KMS-11 (cell line): ENCODE results near the gene LURAP1L.

Source experiments
- H2AFZ ChIP-seq: fragments of 200-600 bp; sonication (generic); 2 replicates; pipeline ENCODE4 v1.6.1; 2016; ENCODE audit warnings: antibody characterized with exemption, mixed run types, low read depth
- H3K27ac ChIP-seq: fragments of 200-600 bp; sonication (generic); 2 replicates; pipeline ENCODE4 v1.6.1; 2016; ENCODE audit warnings: mild to moderate bottlenecking, mixed run types
- H3K27me3 ChIP-seq: fragments of 200-600 bp; sonication (generic); 2 replicates; pipeline ENCODE4 v1.6.1; 2017; ENCODE audit warnings: mild to moderate bottlenecking, low read depth, mixed run types, moderate library complexity; ENCODE audit not compliant: insufficient read depth
- H3K36me3 ChIP-seq: fragments of 200-600 bp; sonication (generic); 2 replicates; pipeline ENCODE4 v1.6.1; 2017; ENCODE audit warnings: mild to moderate bottlenecking, mixed run types; ENCODE audit not compliant: insufficient read depth
- H3K4me1 ChIP-seq: fragments of 200-600 bp; sonication (generic); 2 replicates; pipeline ENCODE4 v1.6.1; 2016; ENCODE audit warnings: mild to moderate bottlenecking, low read depth, mixed run types; ENCODE audit not compliant: poor library complexity, severe bottlenecking
- H3K4me2 ChIP-seq: fragments of 200-600 bp; sonication (generic); 2 replicates; pipeline ENCODE4 v1.7.0; 2016; ENCODE audit warnings: mild to moderate bottlenecking, mixed run types
- H3K4me3 ChIP-seq: fragments of 200-600 bp; sonication (generic); IDR thresholded peaks from 2 replicates; pipeline ENCODE4 v1.6.1; 2017; ENCODE audit warnings: low read depth, low read length, mixed read lengths; ENCODE audit not compliant: insufficient read depth
- H3K79me2 ChIP-seq: fragments of 200-600 bp; sonication (generic); 2 replicates; pipeline ENCODE4 v1.6.1; 2016; ENCODE audit warnings: low read depth, mixed run types; ENCODE audit not compliant: insufficient read depth
- H3K9ac ChIP-seq: fragments of 200-600 bp; sonication (generic); 2 replicates; pipeline ENCODE4 v1.6.1; 2016; ENCODE audit warnings: mild to moderate bottlenecking, mixed run types
- H4K20me1 ChIP-seq: fragments of 200-600 bp; sonication (generic); 2 replicates; pipeline ENCODE4 v1.6.1; 2016; ENCODE audit warnings: mild to moderate bottlenecking, mixed run types; ENCODE audit not compliant: insufficient read depth
- TF ChIP-seq, protein P1 (sequence below): fragments of 200-600 bp; sonication (generic); conservative IDR thresholded peaks from 2 replicates; pipeline ENCODE4 v1.6.1; 2017; ENCODE audit warnings: low read depth, mild to moderate bottlenecking, antibody characterized with exemption, low read length, moderate library complexity, mixed read lengths

LURAP1L gene

DNA sequence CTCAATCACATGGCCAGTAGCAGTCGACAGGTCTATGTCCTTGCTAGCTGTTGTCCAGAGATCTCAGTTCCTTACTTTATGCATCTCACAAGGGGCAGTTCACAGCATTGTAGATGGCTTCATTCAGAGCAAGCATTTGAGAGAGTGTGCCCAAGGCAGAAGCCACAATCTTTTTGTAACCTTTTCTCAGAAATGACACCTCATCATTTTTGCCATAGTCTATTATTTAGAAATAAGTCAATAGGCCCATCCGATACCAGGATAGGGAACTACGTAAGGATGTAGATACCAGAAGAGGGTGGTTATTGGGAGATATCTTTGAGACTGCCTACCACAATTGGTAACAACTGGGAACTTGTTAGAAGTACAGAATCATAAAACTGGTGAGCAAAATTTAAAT is 37.1 kb downstream of the LURAP1L start:
- no peak overlapping the region for H3K9ac ChIP-seq
- H3K27ac ChIP-seq: no peak overlapping the region
- H3K4me1 ChIP-seq: peaks cover 42% of the 10 kb centered on the region
- H4K20me1 ChIP-seq: no peaks in the 10 kb centered on the region
- TF ChIP-seq, protein P1, sequence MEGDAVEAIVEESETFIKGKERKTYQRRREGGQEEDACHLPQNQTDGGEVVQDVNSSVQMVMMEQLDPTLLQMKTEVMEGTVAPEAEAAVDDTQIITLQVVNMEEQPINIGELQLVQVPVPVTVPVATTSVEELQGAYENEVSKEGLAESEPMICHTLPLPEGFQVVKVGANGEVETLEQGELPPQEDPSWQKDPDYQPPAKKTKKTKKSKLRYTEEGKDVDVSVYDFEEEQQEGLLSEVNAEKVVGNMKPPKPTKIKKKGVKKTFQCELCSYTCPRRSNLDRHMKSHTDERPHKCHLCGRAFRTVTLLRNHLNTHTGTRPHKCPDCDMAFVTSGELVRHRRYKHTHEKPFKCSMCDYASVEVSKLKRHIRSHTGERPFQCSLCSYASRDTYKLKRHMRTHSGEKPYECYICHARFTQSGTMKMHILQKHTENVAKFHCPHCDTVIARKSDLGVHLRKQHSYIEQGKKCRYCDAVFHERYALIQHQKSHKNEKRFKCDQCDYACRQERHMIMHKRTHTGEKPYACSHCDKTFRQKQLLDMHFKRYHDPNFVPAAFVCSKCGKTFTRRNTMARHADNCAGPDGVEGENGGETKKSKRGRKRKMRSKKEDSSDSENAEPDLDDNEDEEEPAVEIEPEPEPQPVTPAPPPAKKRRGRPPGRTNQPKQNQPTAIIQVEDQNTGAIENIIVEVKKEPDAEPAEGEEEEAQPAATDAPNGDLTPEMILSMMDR: no peak
- H3K79me2 ChIP-seq: no peaks in the 10 kb centered on the region
- H2AFZ ChIP-seq: no peak overlapping the region
- H3K36me3 ChIP-seq: no peaks in the 10 kb centered on the region
- no peak overlapping the region for H3K4me3 ChIP-seq
- no peak overlapping the region for H3K4me2 ChIP-seq
- H3K27me3 ChIP-seq: no peaks in the 10 kb centered on the region

DNA sequence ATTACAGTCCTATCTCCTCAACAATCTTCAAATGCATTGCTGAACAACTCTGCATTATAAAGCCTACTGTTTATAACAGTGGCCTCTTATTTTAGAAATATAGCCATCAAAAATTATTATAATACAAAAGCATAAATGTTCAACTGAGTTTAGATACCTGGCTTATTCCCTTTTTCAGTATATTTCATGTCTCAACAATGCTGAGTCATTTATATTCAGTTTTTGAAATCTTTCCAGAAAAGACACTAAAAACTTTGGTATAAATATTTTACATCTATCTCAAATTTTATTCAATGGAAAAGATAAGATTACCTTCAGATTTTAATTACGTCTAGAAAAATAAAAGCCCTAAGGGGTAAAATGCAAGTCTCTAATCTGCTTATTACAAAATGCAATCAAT is 37.9 kb downstream of the LURAP1L start:
- Histone ChIP-seq H2AFZ (no peak overlapping the region), H3K4me2 (no peak overlapping the region), H3K9ac (no peak overlapping the region), H3K79me2 (no peaks in the 10 kb centered on the region), H3K36me3 (no peaks in the 10 kb centered on the region), H3K27ac (no peak overlapping the region), H3K4me3 (no peak overlapping the region), H3K27me3 (no peaks in the 10 kb centered on the region), H4K20me1 (no peaks in the 10 kb centered on the region), H3K4me1 (peaks cover 42% of the 10 kb centered on the region)
- TF ChIP-seq, protein P1: no peak

DNA sequence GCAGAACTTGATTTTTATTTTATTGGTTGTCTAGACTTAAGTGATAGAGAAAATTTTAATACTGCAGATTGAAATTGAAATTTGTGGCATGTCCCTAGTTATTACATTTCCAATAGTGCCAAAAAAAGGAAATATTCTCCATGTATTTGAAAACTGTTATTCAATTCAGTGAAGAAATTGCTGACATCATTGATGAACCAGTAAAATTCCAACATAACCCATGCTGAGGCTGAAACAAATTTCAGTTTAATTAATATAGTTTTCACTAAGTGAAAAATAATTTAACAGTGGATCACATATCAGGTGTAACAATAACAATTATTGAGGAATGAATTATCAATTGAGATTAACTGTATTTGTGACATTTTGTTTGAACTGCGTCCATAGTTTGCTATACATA is 38.7 kb downstream of the LURAP1L start:
- H3K36me3 ChIP-seq: no peaks in the 10 kb centered on the region
- TF ChIP-seq, protein P1: no peak
- H3K27me3 ChIP-seq: no peaks in the 10 kb centered on the region
- peak overlapping the region; percentile 79 for H2AFZ ChIP-seq
- H3K27ac ChIP-seq: peak overlapping the region; percentile 93
- peaks cover 42% of the 10 kb centered on the region for H3K4me1 ChIP-seq
- H3K79me2 ChIP-seq: no peaks in the 10 kb centered on the region
- H3K4me3 ChIP-seq: no peak overlapping the region
- H4K20me1 ChIP-seq: no peaks in the 10 kb centered on the region
- H3K4me2 ChIP-seq: peak overlapping the region; percentile 78
- peak overlapping the region; percentile 81; the same call in 1 of the 2 replicates for H3K9ac ChIP-seq

DNA sequence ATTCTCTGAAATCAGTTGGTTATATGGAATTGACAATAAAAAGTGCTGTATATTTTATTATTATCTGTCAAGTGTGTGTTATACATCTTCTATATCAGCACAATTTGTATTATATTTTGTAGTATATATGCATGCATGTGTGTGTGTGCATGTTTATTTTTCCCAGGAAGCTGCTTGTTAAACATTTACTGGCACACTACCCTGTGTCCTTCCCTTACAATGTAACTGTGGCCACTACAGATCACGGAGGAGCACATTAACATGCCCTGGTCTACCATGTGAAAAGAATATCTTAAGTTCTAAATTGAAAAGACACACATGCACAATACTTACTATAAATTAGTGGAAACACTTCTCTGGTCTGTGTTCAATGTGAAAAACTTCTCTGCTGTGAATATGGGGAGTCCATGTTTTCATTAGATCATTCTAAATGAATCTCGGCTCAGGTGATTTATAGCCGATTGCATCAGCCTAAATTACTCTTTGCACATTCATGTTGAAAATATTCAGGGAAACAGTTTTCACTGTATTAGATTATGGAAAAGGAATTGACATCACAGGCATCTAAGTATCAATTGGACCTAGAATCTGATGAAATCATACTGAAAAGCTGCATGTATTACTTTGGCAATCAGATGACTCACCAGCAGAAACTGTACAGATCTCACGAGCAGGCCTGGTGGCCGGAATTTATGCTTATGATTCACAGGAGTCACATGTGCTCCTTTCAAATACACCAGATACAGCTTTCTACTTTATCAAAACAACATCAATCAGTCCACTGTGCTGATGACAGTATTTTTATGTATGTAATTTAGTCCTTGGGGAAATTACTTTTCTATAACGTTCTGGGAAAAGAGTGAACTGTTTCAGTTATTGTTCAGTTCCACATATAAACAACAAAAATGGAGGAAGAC is 39.4 kb downstream of the LURAP1L start:
- Histone ChIP-seq H3K4me3 (no peak overlapping the region), H3K4me1 (peaks cover 42% of the 10 kb centered on the region), H3K27ac (peak overlapping the region; percentile 93), H3K27me3 (no peaks in the 10 kb centered on the region), H3K4me2 (peak overlapping the region; percentile 78), H4K20me1 (no peaks in the 10 kb centered on the region), H3K9ac (peak overlapping the region; percentile 81), H2AFZ (peak overlapping the region; percentile 79), H3K36me3 (no peaks in the 10 kb centered on the region), H3K79me2 (no peaks in the 10 kb centered on the region)
- TF ChIP-seq, protein P1: no peak
